ENCODE data around the gene SLC17A8.
"Not testable (repeated sequence)": the region's sequence is repeated elsewhere in the genome, so short reads cannot be mapped to it uniquely, and the experiment has no call there.

Gene SLC17A8

DNA sequence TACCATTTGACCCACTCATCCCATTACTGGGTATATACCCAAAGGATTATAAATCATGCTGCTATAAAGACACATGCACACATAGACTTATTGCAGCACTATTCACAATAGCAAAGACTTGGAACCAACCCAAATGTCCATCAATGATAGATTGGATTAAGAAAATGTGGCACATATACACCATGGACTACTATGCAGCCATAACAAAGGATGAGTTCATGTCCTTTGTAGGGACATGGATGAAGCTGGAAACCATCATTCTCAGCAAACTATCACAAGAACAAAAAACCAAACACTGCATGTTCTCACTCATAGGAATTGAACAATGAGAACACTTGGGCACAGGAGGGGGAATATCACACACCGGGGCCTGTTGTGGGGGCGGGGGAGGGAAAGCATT, 14.0 kb upstream of the SLC17A8 start:
- peak; percentile 94 for TF ChIP-seq ZNF146 (tag by site-specific recombination; IDR thresholded peaks at IDR 0.05)
- H3K4me3 ChIP-seq (ENCODE audit: low read depth, low read length); H3K27ac ChIP-seq (ENCODE audit: extremely low read depth, low read depth, low read length); POLR2A ChIA-PET; H3K4me1 ChIP-seq (ENCODE audit: control insufficient read depth, insufficient read depth, low read length); H3K9me3 ChIP-seq (ENCODE audit: control insufficient read depth, insufficient read depth, low read depth, low read length): not testable (repeated sequence)
- H3K36me3 ChIP-seq (ENCODE audit: control insufficient read depth in 2 of 2, insufficient read depth in 1 of 2, low read length in 2 of 2) = peaks cover 7 to 17% of the 10 kb centered on the region in 2 experiments; a peak in 2 of 3 replicates
- CTCF ChIA-PET = interaction anchor here (0.7 kb wide), 1 partner anchor 962 kb away, joined by 3 read pairs; no protein-coding TSS in a partner anchor

DNA sequence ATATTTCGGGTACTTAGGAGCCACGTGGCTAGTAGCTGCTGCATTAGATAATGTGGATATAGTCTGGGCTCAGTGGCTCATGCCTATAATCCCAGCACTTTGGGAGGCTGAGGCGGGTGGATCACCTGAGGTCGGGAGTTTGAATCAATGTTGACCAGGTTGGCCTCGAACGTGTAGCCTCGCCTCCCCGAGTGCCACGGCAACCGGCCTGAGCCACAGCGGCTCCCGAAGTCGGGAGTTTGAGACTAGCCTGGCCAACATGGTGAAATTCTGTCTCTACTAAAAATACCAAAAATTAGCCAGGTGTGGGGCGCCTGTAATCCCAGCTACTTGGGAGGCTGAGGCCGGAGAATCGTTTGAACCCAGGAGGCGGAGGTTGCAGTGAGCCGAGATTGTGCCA, 12.5 kb upstream of the SLC17A8 start:
- H3K4me3 ChIP-seq (ENCODE audit: low read depth, low read length); H3K36me3 ChIP-seq (ENCODE audit: control insufficient read depth in 2 of 2, insufficient read depth in 1 of 2, low read length in 2 of 2); H3K9me3 ChIP-seq (ENCODE audit: control insufficient read depth, insufficient read depth, low read depth, low read length); POLR2A ChIA-PET; H3K27ac ChIP-seq (ENCODE audit: extremely low read depth, low read depth, low read length); H3K4me1 ChIP-seq (ENCODE audit: control insufficient read depth, insufficient read depth, low read length): not testable (repeated sequence)
- CTCF ChIA-PET = interaction anchor here (0.7 to 2.9 kb wide), 4 partner anchors 46 to 389 kb away, joined by 3 to 10 read pairs (median 4); no protein-coding TSS in a partner anchor

DNA sequence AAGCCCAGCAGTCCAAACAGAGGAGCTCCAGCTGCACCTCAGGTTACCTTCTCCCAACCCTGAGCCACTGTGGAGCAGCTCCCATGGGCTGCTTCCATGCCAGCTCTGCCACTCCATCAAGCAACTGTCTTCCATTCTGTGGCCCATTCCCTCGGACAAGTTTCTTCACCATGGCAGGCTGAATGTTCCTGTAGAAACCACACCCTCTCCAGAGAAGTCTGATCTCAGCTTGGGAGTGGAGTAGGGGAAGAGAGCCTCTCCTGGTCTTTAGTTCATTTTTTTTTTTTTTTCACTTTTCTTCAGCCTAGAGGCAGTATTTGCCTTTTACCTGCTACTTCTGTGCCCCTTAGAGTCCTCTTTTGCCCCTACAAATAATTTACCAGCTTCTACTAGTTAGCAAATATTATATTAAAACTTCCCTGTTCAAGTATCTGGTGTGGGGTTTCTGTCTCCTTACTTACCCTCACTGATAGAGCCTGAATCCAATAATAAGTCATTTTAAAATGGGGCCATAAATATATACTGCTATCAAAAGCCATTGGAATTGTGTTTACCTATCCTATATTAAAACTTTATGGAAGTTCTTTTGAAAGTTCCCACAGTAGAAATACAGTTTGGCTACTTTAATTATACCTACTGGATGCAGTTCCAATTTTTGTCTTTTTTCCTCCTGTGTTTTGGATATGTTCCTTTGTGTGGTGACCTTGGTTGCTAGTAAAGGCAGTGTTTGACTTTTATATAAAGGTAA, 11.7 kb upstream of the SLC17A8 start:
- ChIA-PET POLR2A (no interaction called here), CTCF (interaction anchor here (0.6 to 2.9 kb wide), 5 partner anchors 13 to 388 kb away, joined by 3 to 10 read pairs (median 3); no protein-coding TSS in a partner anchor)
- no peaks in the 10 kb centered on the region for H3K4me1 ChIP-seq (ENCODE audit: control insufficient read depth, insufficient read depth, low read length)
- no peak overlapping the region for H3K27ac ChIP-seq (ENCODE audit: extremely low read depth, low read depth, low read length)
- H3K9me3 ChIP-seq (ENCODE audit: control insufficient read depth, insufficient read depth, low read depth, low read length) = no peaks in the 10 kb centered on the region
- TF ChIP-seq ZNF274 (IDR thresholded peaks at IDR 0.05; ENCODE audit: low read length) (no peak), ZNF274 (tag by site-specific recombination; IDR thresholded peaks at IDR 0.05; ENCODE audit: borderline replicate concordance) (no peak), ZNF140 (tag by site-specific recombination; IDR thresholded peaks at IDR 0.05) (no peak)
- no peaks in the 10 kb centered on the region; a peak in 1 of 3 replicates for H3K36me3 ChIP-seq (ENCODE audit: control insufficient read depth in 2 of 2, insufficient read depth in 1 of 2, low read length in 2 of 2)
- no peak overlapping the region for H3K4me3 ChIP-seq (ENCODE audit: low read depth, low read length)

DNA sequence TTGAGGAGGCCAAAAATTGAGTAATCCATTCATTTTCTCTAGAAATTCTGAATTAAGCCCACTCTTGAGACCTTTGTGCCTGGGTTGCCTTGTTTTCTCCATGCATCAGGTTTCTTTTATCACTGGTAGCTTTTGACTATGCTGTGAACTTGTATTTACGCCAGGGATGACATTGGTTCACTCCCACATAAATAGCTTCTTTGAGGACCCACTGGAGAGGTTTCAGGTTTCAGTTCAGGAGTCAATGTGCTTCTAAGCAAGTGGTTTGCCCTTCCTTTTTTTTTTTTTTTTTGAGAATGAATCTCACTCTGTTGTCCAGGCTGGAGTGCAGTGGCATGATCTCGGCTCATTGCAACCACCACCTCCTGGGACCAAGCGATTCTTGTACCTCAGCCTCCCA, 10.2 kb upstream of the SLC17A8 start:
- Histone ChIP-seq H3K4me3 (ENCODE audit: low read depth, low read length) (no peak overlapping the region), H3K36me3 (ENCODE audit: control insufficient read depth in 2 of 2, insufficient read depth in 1 of 2, low read length in 2 of 2) (no peaks in the 10 kb centered on the region), H3K27ac (ENCODE audit: extremely low read depth, low read depth, low read length) (no peak overlapping the region), H3K4me1 (ENCODE audit: control insufficient read depth, insufficient read depth, low read length) (no peaks in the 10 kb centered on the region), H3K9me3 (ENCODE audit: control insufficient read depth, insufficient read depth, low read depth, low read length) (no peaks in the 10 kb centered on the region)
- POLR2A ChIA-PET = no interaction called here
- CTCF ChIA-PET = interaction anchor here (0.6 to 4.7 kb wide), 9 partner anchors 9 to 387 kb away, joined by 3 to 55 read pairs (median 8); no protein-coding TSS in a partner anchor
- TF ChIP-seq ZNF169 (tag by site-specific recombination; IDR thresholded peaks at IDR 0.05) (no peak), BCL11B (tag by site-specific recombination; IDR thresholded peaks at IDR 0.05; ENCODE audit: low read depth) (no peak), ZNF626 (tag by site-specific recombination; IDR thresholded peaks at IDR 0.05) (no peak), ZNF747 (tag by site-specific recombination; IDR thresholded peaks at IDR 0.05) (no peak), ZNF248 (tag by site-specific recombination; IDR thresholded peaks at IDR 0.05) (no peak), HOXA7 (CRISPR knock-in tag; IDR thresholded peaks at IDR 0.05; ENCODE audit: borderline replicate concordance) (no peak), WT1 (tag by site-specific recombination; IDR thresholded peaks at IDR 0.05) (0 out of 2 replicates have a peak, but pooled peaks have one; percentile 49), ZNF16 (tag by site-specific recombination; IDR thresholded peaks at IDR 0.05; ENCODE audit: low read depth) (no peak)
- TF ChIP-seq, protein P1, sequence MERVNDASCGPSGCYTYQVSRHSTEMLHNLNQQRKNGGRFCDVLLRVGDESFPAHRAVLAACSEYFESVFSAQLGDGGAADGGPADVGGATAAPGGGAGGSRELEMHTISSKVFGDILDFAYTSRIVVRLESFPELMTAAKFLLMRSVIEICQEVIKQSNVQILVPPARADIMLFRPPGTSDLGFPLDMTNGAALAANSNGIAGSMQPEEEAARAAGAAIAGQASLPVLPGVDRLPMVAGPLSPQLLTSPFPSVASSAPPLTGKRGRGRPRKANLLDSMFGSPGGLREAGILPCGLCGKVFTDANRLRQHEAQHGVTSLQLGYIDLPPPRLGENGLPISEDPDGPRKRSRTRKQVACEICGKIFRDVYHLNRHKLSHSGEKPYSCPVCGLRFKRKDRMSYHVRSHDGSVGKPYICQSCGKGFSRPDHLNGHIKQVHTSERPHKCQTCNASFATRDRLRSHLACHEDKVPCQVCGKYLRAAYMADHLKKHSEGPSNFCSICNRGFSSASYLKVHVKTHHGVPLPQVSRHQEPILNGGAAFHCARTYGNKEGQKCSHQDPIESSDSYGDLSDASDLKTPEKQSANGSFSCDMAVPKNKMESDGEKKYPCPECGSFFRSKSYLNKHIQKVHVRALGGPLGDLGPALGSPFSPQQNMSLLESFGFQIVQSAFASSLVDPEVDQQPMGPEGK (tag by site-specific recombination; IDR thresholded peaks at IDR 0.05) = no peak
- TF ChIP-seq, protein P2, sequence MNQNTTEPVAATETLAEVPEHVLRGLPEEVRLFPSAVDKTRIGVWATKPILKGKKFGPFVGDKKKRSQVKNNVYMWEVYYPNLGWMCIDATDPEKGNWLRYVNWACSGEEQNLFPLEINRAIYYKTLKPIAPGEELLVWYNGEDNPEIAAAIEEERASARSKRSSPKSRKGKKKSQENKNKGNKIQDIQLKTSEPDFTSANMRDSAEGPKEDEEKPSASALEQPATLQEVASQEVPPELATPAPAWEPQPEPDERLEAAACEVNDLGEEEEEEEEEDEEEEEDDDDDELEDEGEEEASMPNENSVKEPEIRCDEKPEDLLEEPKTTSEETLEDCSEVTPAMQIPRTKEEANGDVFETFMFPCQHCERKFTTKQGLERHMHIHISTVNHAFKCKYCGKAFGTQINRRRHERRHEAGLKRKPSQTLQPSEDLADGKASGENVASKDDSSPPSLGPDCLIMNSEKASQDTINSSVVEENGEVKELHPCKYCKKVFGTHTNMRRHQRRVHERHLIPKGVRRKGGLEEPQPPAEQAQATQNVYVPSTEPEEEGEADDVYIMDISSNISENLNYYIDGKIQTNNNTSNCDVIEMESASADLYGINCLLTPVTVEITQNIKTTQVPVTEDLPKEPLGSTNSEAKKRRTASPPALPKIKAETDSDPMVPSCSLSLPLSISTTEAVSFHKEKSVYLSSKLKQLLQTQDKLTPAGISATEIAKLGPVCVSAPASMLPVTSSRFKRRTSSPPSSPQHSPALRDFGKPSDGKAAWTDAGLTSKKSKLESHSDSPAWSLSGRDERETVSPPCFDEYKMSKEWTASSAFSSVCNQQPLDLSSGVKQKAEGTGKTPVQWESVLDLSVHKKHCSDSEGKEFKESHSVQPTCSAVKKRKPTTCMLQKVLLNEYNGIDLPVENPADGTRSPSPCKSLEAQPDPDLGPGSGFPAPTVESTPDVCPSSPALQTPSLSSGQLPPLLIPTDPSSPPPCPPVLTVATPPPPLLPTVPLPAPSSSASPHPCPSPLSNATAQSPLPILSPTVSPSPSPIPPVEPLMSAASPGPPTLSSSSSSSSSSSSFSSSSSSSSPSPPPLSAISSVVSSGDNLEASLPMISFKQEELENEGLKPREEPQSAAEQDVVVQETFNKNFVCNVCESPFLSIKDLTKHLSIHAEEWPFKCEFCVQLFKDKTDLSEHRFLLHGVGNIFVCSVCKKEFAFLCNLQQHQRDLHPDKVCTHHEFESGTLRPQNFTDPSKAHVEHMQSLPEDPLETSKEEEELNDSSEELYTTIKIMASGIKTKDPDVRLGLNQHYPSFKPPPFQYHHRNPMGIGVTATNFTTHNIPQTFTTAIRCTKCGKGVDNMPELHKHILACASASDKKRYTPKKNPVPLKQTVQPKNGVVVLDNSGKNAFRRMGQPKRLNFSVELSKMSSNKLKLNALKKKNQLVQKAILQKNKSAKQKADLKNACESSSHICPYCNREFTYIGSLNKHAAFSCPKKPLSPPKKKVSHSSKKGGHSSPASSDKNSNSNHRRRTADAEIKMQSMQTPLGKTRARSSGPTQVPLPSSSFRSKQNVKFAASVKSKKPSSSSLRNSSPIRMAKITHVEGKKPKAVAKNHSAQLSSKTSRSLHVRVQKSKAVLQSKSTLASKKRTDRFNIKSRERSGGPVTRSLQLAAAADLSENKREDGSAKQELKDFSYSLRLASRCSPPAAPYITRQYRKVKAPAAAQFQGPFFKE (tag by site-specific recombination; IDR thresholded peaks at IDR 0.05; ENCODE audit: borderline replicate concordance) = no peak
- TF ChIP-seq, protein P3, sequence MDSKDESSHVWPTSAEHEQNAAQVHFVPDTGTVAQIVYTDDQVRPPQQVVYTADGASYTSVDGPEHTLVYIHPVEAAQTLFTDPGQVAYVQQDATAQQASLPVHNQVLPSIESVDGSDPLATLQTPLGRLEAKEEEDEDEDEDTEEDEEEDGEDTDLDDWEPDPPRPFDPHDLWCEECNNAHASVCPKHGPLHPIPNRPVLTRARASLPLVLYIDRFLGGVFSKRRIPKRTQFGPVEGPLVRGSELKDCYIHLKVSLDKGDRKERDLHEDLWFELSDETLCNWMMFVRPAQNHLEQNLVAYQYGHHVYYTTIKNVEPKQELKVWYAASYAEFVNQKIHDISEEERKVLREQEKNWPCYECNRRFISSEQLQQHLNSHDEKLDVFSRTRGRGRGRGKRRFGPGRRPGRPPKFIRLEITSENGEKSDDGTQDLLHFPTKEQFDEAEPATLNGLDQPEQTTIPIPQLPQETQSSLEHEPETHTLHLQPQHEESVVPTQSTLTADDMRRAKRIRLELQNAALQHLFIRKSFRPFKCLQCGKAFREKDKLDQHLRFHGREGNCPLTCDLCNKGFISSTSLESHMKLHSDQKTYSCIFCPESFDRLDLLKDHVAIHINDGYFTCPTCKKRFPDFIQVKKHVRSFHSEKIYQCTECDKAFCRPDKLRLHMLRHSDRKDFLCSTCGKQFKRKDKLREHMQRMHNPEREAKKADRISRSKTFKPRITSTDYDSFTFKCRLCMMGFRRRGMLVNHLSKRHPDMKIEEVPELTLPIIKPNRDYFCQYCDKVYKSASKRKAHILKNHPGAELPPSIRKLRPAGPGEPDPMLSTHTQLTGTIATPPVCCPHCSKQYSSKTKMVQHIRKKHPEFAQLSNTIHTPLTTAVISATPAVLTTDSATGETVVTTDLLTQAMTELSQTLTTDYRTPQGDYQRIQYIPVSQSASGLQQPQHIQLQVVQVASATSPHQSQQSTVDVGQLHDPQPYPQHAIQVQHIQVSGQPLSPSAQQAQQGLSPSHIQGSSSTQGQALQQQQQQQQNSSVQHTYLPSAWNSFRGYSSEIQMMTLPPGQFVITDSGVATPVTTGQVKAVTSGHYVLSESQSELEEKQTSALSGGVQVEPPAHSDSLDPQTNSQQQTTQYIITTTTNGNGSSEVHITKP (tag by site-specific recombination; IDR thresholded peaks at IDR 0.05) = peak; percentile 70
